ENCODE measurements around the gene TBC1D14. TPM values are rescaled to one million over a fixed set of nuclear protein-coding genes. Genes with fewer than 3 reads are reported as not detected.

TBC1D14 gene
- total RNA-seq, 1 experiment from 2014 or later, result 50.2 TPM

DNA sequence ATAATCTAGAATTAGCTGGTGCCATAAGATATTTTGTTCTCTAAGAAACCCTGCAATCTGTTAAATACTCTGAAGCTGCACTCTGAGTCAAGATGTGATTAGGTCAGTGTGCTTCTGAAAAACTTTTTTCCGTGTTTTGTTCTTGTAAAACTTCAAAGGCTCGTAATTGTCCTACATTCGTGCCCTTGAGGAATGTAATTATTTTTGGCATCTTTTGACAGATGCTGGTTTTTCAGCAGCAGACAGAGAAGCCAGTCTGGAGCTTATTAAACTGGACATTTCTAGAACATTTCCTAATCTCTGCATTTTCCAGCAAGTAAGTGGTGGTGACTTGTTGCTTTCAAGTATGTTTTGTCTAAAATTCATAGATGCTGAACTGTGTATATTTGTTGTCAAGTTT lies 96.8 kb downstream of the TBC1D14 start:
- Histone ChIP-seq H4K8ac (replicated peaks; ENCODE audit: insufficient read length, low read depth, low read length) (no peak overlapping the region), H3K4ac (ENCODE audit: low read depth, low read length) (no peak overlapping the region), H3K9me3 (ENCODE audit: control insufficient read depth, low read depth, low read length) (no peaks in the 10 kb centered on the region), H3K23me2 (ENCODE audit: insufficient read length, low read depth, low read length, poor library complexity, severe bottlenecking) (no peaks in the 10 kb centered on the region), H2BK12ac (ENCODE audit: insufficient read length, low read depth, low read length) (no peak overlapping the region), H4K5ac (ENCODE audit: insufficient read length, low read depth, low read length) (no peak overlapping the region), H2BK15ac (ENCODE audit: low read depth, low read length) (no peak overlapping the region), H3K27ac (ENCODE audit: insufficient read length, low read depth, low read length) (no peak overlapping the region), H2BK20ac (ENCODE audit: low read depth, low read length, poor library complexity, severe bottlenecking) (no peak overlapping the region), H2BK120ac (ENCODE audit: low read depth, low read length, poor library complexity, severe bottlenecking) (no peak overlapping the region), H3K4me1 (ENCODE audit: insufficient read depth, low read length) (peaks cover 4% of the 10 kb centered on the region), H2BK5ac (ENCODE audit: insufficient read length, low read length) (no peak overlapping the region), H2AK5ac (ENCODE audit: insufficient read length, low read length) (no peak overlapping the region), H4K20me1 (ENCODE audit: control insufficient read depth, insufficient read depth, insufficient read length) (no peaks in the 10 kb centered on the region), H3K4me2 (ENCODE audit: insufficient read depth, insufficient read length, low read length) (no peak overlapping the region), H3K23ac (ENCODE audit: insufficient read length, low read depth, low read length) (no peak overlapping the region), H2AFZ (ENCODE audit: low read length) (no peak overlapping the region), H4K91ac (ENCODE audit: insufficient read length, low read depth, low read length) (no peak overlapping the region), H3K56ac (ENCODE audit: insufficient read length, low read depth, low read length) (no peak overlapping the region), H3K18ac (ENCODE audit: insufficient read length, low read depth, low read length) (no peak overlapping the region), H3T11ph (ENCODE audit: low read length) (no peak overlapping the region), H3K79me2 (ENCODE audit: insufficient read depth, low read length) (no peaks in the 10 kb centered on the region), H3K27me3 (ENCODE audit: insufficient read depth, low read length) (no peaks in the 10 kb centered on the region), H3K14ac (ENCODE audit: insufficient read depth, low read length) (no peak overlapping the region), H3K9ac (ENCODE audit: extremely low read depth, insufficient read length, low read length) (no peak overlapping the region), H3K79me1 (ENCODE audit: insufficient read depth, low read depth, low read length, poor library complexity, severe bottlenecking) (no peaks in the 10 kb centered on the region)
- TF ChIP-seq, protein P1, sequence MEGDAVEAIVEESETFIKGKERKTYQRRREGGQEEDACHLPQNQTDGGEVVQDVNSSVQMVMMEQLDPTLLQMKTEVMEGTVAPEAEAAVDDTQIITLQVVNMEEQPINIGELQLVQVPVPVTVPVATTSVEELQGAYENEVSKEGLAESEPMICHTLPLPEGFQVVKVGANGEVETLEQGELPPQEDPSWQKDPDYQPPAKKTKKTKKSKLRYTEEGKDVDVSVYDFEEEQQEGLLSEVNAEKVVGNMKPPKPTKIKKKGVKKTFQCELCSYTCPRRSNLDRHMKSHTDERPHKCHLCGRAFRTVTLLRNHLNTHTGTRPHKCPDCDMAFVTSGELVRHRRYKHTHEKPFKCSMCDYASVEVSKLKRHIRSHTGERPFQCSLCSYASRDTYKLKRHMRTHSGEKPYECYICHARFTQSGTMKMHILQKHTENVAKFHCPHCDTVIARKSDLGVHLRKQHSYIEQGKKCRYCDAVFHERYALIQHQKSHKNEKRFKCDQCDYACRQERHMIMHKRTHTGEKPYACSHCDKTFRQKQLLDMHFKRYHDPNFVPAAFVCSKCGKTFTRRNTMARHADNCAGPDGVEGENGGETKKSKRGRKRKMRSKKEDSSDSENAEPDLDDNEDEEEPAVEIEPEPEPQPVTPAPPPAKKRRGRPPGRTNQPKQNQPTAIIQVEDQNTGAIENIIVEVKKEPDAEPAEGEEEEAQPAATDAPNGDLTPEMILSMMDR (conservative IDR thresholded peaks at IDR 0.05), result no peak
- H3K9me3 Mint-ChIP-seq, result no peaks in the 10 kb centered on the region
- H3K27ac Mint-ChIP-seq, result no peak overlapping the region; a peak in 1 of 7 replicates
- no CpG with 5 or more reads among the region's 3 CpGs for WGBS (ENCODE audit: extremely low coverage, insufficient read length, low lambda C conversion rate)
- peaks cover 32 to 82% (median 69%) of the 10 kb centered on the region in 3 experiments; a peak in 6 of 7 replicates for H3K36me3 Mint-ChIP-seq (ENCODE audit: insufficient read depth in 1 of 3, low read depth in 3 of 3)
- no peak for DNase-seq
- H3K4me1 Mint-ChIP-seq, result peaks cover 26 to 41% of the 10 kb centered on the region in 2 experiments
- no peak overlapping the region for H3K4me3 Mint-ChIP-seq
- H3K27me3 Mint-ChIP-seq (ENCODE audit: low read depth), result no peaks in the 10 kb centered on the region
